Esophagus muscularis mucosa (tissue), 4 donors: ENCODE data around the gene BAHCC1. TPM values are rescaled to one million over a fixed set of nuclear protein-coding genes. Genes with fewer than 3 reads are reported as not detected.

Experiments used
- DNase-seq: peaks from one replicate; pipeline ENCODE4 v3.0.0-alpha.2; 2017; ENCODE audit errors: extremely low spot score
- H3K27ac ChIP-seq, 4 donors: fragments of 200-600 bp; sonication (generic); replicated peaks in 1 of 4; 1 replicate in 3 of 4; 2 replicates in 1 of 4; pipeline ENCODE4 v1.5.1; 2016 to 2019; ENCODE audit warnings: mild to moderate bottlenecking in 1 of 4
- H3K27me3 ChIP-seq, 4 donors: fragments of 200-600 bp; sonication (generic); one replicate each; pipeline versions ENCODE4 v1.5.1 to v1.6.0; 2016 to 2019
- H3K36me3 ChIP-seq, 4 donors: fragments of 200-600 bp; sonication (generic); one replicate each; pipeline ENCODE4 v1.5.1; 2016 to 2019
- H3K4me1 ChIP-seq, 4 donors: fragments of 200-600 bp; sonication (generic); one replicate each; pipeline ENCODE4 v1.5.1; 2016 to 2019
- H3K4me3 ChIP-seq, 4 donors: fragments of 200-600 bp; sonication (generic); 1 replicate in 2 of 4; 2 replicates in 2 of 4; pipeline ENCODE4 v1.5.1; 2016 to 2019; ENCODE audit warnings: mild to moderate bottlenecking in 4 of 4, moderate library complexity in 1 of 4
- H3K9me3 ChIP-seq, 4 donors: fragments of 200-600 bp; sonication (generic); 1 replicate in 3 of 4; 2 replicates in 1 of 4; pipeline ENCODE4 v1.5.1; 2016 to 2019
- CTCF ChIP-seq, 3 experiments: fragments of 200-600 bp in 2 of 3; fragments of 450-650 bp in 1 of 3; sonication (generic) in 2 of 3; IDR thresholded peaks; one replicate each; pipeline ENCODE4 v1.5.1; 2017 to 2019; ENCODE audit warnings: antibody characterized with exemption in 3 of 3, mild to moderate bottlenecking in 2 of 3, moderate library complexity in 1 of 3
- EP300 ChIP-seq: sonication (generic); formaldehyde crosslinking; IDR thresholded peaks from one replicate; pipeline ENCODE4 v1.6.1; 2017; ENCODE audit warnings: antibody characterized with exemption
- POLR2A ChIP-seq: fragments of 450-650 bp; IDR thresholded peaks from one replicate; pipeline ENCODE4 v1.6.1; 2017; ENCODE audit warnings: antibody characterized with exemption, moderate library complexity, mild to moderate bottlenecking, low read depth
- POLR2AphosphoS5 ChIP-seq, 2 donors: sonication (generic); formaldehyde crosslinking; IDR thresholded peaks; one replicate each; pipeline ENCODE4 v1.6.1; 2017; ENCODE audit warnings: antibody characterized with exemption in 2 of 2
- WGBS: methylation state at CpG from one replicate; pipeline ENCODE4 v1.1.5; 2018; 5-methylcytosine and 5-hydroxymethylcytosine counted together
- intact Hi-C: fragments of 100-400 bp; cut with DNase I; formaldehyde crosslinking; loops from one replicate; pipeline ENCODE4 v1.15.1; 2023
- total RNA-seq, 4 donors: library from RNA; depleted of rRNA; stranded (reverse); fragments of >200 nt; gene quantifications; one replicate each; pipeline versions ENCODE4 v1.1.0 to v1.2.1, GENCODE V29; 2016

BAHCC1 gene
- total RNA-seq, 4 donors from 2014 or later, result 15.9 to 38.1 (median 21.1) TPM

- intact Hi-C loops, result loop anchor here (5.0 kb wide), 1 partner anchor 82 kb away; no protein-coding TSS in a partner anchor
- no peak for TF ChIP-seq POLR2A
- TF ChIP-seq POLR2AphosphoS5 (IDR thresholded peaks at IDR 0.05), result peak in 1 of 2 donors; percentile 48
- no peak for TF ChIP-seq EP300
- no peaks in the 10 kb centered on the region for H3K27me3 ChIP-seq
- peaks cover 55 to 69% (median 68%) of the 10 kb centered on the region in 4 donors for H3K4me1 ChIP-seq
- no peaks in the 10 kb centered on the region for H3K9me3 ChIP-seq
- peak overlapping the region; percentile 96 to 100 (median 99) for H3K27ac ChIP-seq
- peak overlapping the region; percentile 79 to 95 (median 90) for H3K4me3 ChIP-seq
- no peak for DNase-seq
- WGBS, result 20% methylated on average over 51 of the region's 67 CpGs
- no peaks in the 10 kb centered on the region for H3K36me3 ChIP-seq
Observed at GRCh38 chr17:81400154-81400977, 5.1 kb downstream of the BAHCC1 start.

- intact Hi-C loops, result loop anchor here (5.0 kb wide), 1 partner anchor 81 kb away; no protein-coding TSS in a partner anchor
- no peak for DNase-seq
- H3K4me3 ChIP-seq, result peak overlapping the region; percentile 79 to 95 (median 90)
- TF ChIP-seq POLR2AphosphoS5 (IDR thresholded peaks at IDR 0.05), result no peak
- TF ChIP-seq CTCF (IDR thresholded peaks at IDR 0.05), result no peak
- no peak for TF ChIP-seq POLR2A
- no peak for TF ChIP-seq EP300
- whole genome bisulfite sequencing, result 42% methylated on average over 18 of the region's 20 CpGs
- H3K9me3 ChIP-seq, result no peaks in the 10 kb centered on the region
- peaks cover 63 to 77% (median 76%) of the 10 kb centered on the region in 4 donors for H3K4me1 ChIP-seq
- H3K27me3 ChIP-seq, result no peaks in the 10 kb centered on the region
- peak overlapping the region; percentile 96 to 100 (median 99) for H3K27ac ChIP-seq
- no peaks in the 10 kb centered on the region for H3K36me3 ChIP-seq
Observed at GRCh38 chr17:81400996-81401722, 5.9 kb downstream of the BAHCC1 start.

- intact Hi-C loops, result loop anchor here (5.0 kb wide), 1 partner anchor 80 kb away; no protein-coding TSS in a partner anchor
- Histone ChIP-seq H3K4me3 (peak overlapping the region; percentile 79 to 95 (median 90)), H3K27me3 (no peaks in the 10 kb centered on the region), H3K36me3 (no peaks in the 10 kb centered on the region), H3K27ac (peak overlapping the region; percentile 96 to 100 (median 99)), H3K9me3 (no peaks in the 10 kb centered on the region), H3K4me1 (peaks cover 71 to 85% (median 84%) of the 10 kb centered on the region in 4 donors)
- DNase-seq, result no peak
- 42% methylated on average over 11 of the region's 19 CpGs for whole genome bisulfite sequencing
- TF ChIP-seq CTCF (IDR thresholded peaks at IDR 0.05) (peak; percentile 32 to 35 (median 34)), EP300 (no peak), POLR2AphosphoS5 (IDR thresholded peaks at IDR 0.05) (peak in 1 of 2 donors; percentile 19)
Observed at GRCh38 chr17:81401723-81402529, 6.7 kb downstream of the BAHCC1 start.

DNA sequence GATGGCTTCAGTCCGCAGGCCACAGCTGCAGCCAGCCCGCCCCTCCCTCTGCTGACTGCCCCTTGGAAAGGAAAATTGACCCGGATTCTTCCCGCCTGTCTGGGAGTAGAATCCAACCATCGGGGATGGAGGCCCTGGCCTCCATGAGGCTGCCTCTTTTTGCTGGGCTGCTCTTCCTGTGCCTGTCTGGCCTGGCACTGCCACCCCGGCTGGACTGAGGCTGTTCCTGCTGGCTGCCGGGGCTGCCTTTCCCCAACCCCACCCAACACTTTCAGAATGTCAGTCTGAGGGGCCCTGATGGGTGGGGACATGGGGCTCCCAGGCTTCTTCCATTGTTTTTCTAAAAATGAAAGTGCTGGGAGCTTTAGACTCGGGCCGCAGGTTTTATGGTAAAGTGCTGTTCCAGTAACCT is 7.3 kb downstream of the BAHCC1 start:
- no peaks in the 10 kb centered on the region for H3K27me3 ChIP-seq
- peak overlapping the region; percentile 96 to 100 (median 99) for H3K27ac ChIP-seq
- DNase-seq, result no peak
- H3K4me1 ChIP-seq, result peaks cover 76 to 88% (median 87%) of the 10 kb centered on the region in 4 donors
- WGBS, result 37% methylated on average over 9 of the region's 9 CpGs
- intact Hi-C loops, result loop anchor here (5.0 kb wide), 1 partner anchor 80 kb away; no protein-coding TSS in a partner anchor
- peak overlapping the region; percentile 34 to 95 (median 44) for H3K4me3 ChIP-seq
- H3K36me3 ChIP-seq, result no peaks in the 10 kb centered on the region
- H3K9me3 ChIP-seq, result no peaks in the 10 kb centered on the region
- peak in 1 of 2 donors; percentile 5 for TF ChIP-seq POLR2AphosphoS5 (IDR thresholded peaks at IDR 0.05)
- TF ChIP-seq POLR2A, result no peak

DNA sequence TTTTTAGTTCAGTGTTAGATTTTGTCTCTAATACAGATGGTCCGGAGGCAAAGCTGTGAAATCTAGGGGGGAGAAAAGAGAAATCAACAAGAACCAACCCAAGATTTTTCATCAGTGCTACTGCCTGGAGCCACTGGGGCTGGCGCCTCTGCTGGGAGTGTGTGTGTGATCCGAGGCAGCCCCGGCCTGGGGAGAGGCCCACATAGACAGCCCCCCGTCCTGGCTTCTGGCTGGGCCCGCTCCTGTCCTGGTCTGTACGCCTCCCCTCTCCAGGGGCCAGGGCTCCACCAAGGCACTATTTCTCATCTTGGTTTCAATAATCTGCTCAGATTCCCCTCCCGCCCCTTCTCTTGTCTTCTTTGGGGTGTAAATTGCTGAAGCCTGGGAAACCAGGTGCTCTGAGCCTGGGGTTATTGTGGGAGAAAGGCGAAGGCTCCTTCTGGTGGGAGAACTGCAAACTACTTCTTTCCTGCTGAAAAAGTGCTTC is 7.8 kb downstream of the BAHCC1 start:
- DNase-seq, result no peak
- 56% methylated on average over 9 of the region's 9 CpGs for WGBS
- Histone ChIP-seq H3K9me3 (no peaks in the 10 kb centered on the region), H3K27ac (peak overlapping the region; percentile 96 to 100 (median 99)), H3K4me3 (peak overlapping the region; percentile 34 to 95 (median 44)), H3K27me3 (no peaks in the 10 kb centered on the region), H3K36me3 (no peaks in the 10 kb centered on the region), H3K4me1 (peaks cover 74 to 88% (median 85%) of the 10 kb centered on the region in 4 donors)
- intact Hi-C loops, result loop anchor here (5.0 kb wide), 1 partner anchor 79 kb away; no protein-coding TSS in a partner anchor
- TF ChIP-seq CTCF (IDR thresholded peaks at IDR 0.05) (peak in 1 of 3 experiments; percentile 20), POLR2A (no peak)
